Ureter (tissue), 1 donor: ENCODE data around the gene PSAT1. TPM values are rescaled to one million over a fixed set of nuclear protein-coding genes. Genes with fewer than 3 reads are reported as not detected.
"Not testable (repeated sequence)": the region's sequence is repeated elsewhere in the genome, so short reads cannot be mapped to it uniquely, and the experiment has no call there.

ENCODE experiments used
- DNase-seq: peaks from one replicate; pipeline ENCODE4 v3.0.0-alpha.2; 2020; ENCODE audit warnings: low spot score
- total RNA-seq: library from RNA; stranded (reverse); gene quantifications from one replicate; pipeline ENCODE4 v1.2.4, GENCODE V29; 2023
- donor health status: DM: yes; HTN: yes; CAD: no.

Gene PSAT1
- 139 TPM for total RNA-seq

DNA sequence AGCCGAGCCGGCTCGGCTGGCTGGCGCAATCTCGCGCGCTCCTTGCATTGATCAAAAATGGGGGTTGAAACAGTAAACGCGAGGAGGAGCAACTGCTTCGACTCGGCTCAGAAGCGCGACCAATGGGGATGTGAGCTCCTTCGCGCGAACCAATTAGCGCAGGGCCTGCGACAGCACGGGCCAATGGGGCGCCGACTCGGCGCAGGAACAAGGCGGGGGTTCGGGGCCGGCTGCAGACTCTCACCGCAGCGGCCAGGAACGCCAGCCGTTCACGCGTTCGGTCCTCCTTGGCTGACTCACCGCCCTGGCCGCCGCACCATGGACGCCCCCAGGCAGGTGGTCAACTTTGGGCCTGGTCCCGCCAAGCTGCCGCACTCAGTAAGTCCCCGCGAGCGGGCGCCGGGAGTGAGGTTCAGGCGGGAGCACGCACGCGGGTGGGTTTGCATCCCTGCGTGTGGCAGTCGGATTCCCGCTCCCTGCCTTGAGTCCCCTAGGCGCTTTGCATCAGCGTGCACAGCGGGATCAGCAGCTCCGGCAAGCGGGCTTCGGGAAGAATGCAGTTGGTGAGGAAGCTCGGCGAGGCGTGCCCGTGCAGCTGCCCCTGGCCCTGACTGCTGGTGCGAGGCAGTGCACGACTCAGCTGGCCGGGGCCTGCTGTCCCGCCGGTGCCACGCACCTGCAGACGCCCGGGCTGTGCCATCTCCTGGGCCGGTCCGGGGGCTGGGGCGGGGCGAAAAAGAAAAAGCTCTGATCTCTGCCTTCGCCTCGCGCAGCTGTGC lies at the start of gene PSAT1:
Gene PSAT1 (plus strand): TSS at position 233 of the 779 bp plus-strand sequence. CDS start 86 bp downstream, at position 319.
- peak; percentile 92 for DNase-seq

- DNase-seq, result no peak
Observed at GRCh38 chr9:78248635-78249034, 48.3 kb upstream of the PSAT1 start.

DNA sequence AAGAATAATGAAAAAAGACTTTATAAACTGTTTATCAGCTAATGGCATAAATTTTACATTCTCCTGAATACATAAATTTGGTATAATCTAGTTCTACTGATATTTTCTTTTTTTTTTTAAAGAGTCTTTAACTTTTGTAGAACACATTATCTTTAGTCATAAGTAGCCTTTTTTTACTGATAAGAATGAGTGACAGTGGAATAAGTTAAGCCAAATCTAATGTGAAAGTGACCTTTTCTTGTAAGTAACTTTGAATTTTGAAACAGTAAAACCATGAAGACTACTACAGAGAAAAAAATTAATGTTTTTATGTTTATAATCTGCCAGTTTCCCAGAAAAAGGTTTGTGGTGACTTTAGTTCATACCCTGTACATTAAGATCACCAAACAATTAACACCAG lies 47.4 kb upstream of the PSAT1 start:
- DNase-seq, result no peak

GRCh38 chr9:78252616-78253015 lies 44.3 kb upstream of the PSAT1 start:
- no peak for DNase-seq

DNA sequence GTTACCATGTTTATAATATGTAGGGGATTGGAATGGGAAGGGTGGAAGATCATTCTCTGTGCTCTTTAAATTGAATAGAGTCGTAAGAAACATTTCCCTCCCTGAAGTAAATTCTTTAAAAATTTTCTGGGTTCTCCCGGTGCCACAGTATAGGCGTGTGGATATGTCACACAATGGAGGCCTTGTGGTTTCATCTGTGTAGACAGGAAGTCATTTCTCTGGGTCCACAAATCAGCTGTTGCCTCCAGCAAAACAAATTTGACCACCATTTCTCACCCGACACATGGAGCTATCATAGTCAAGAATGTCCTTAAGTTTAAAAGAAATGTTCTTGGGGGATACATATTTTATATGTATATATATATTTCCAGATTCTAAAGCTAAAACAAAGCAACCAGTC lies 43.6 kb upstream of the PSAT1 start:
- no peak for DNase-seq

- no peak for DNase-seq
Observed at GRCh38 chr9:78261403-78262001, 35.4 kb upstream of the PSAT1 start.

- no peak for DNase-seq
Observed at GRCh38 chr9:78262655-78263054, 34.3 kb upstream of the PSAT1 start.

- no peak for DNase-seq
Observed at GRCh38 chr9:78267889-78268288, 29.0 kb upstream of the PSAT1 start.

DNA sequence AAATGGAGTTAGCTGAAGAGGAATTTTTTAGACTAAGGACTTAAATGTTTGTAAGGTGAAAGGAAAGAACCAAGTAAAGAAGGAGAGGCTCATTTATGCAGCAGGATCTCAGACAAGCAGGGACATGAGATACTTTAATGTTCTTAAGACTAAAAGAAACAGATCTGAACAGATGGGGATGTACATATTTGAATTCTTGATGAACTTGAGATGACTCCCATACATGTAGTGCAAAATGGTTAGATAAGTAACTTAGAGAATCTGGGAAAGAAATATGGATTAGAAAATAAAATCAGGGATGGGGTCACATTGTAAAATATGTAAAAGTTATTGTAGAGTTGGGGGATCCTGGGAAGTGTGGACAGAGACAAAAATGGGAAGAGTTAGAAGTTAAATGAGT lies 27.1 kb upstream of the PSAT1 start:
- no peak for DNase-seq

DNA sequence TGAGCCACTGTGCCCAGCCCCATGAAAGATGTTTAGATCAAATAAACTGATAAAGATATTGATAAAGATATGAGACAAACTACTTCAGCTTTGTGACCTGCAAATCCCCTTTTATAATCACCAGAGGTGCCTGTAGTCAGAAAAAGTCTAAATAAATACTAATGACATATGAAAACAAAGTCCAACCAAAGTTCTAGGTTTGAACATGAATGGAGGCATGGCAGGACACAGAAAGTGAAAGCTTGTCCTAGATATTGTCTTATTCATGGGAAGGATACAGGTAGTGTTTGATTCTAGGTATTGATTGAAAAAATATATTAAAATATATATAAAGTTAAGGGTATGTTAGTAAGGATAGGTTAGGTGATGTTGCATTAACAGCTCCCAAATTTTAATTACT lies 24.6 kb upstream of the PSAT1 start:
- no peak for DNase-seq

DNA sequence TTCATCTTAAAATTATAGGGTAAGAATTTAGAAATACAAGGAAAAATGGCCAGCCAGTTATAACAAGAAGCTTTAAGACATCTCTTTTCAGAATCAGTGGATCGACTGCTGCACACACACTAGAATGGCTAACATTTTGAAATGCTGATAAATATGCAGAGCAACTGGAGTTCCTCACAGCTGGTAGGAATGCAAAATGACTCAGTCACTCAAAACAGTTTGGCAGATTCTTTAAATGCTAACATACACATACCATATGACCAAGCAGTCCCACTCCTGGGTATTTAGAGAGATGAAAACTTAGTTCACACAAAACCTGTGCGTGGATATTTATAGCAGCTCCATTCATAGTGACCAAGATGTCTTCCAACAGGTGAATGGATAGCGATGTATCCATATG lies 23.2 kb upstream of the PSAT1 start:
- no peak for DNase-seq

- no peak for DNase-seq
Observed at GRCh38 chr9:78278177-78278777, 18.6 kb upstream of the PSAT1 start.

DNA sequence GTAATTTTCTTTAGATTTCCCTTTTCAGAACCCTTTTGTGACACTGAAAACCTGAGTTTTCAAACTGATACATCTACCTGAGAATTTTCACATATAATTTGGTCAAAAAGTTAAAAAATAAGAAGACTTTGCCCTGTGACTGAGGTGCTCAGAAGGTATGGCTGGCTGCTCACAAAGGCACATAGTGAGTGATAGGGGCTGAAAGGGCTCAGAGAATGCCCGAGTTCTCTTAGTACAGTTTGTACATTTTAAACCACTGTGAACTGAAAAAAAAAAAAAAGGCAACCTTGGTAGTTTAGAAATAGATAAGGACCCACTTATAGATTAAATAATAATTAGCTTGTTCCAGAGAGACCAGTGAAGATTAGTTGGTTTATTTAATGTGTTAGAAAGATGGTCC lies 18.1 kb upstream of the PSAT1 start:
- DNase-seq, result no peak

GRCh38 chr9:78280982-78281668 lies 15.8 kb upstream of the PSAT1 start:
- peak; percentile 61 for DNase-seq

- DNase-seq, result not testable (repeated sequence)
Observed at GRCh38 chr9:78284181-78284580, 12.7 kb upstream of the PSAT1 start.

GRCh38 chr9:78286125-78286524 lies 10.8 kb upstream of the PSAT1 start:
- no peak for DNase-seq

DNA sequence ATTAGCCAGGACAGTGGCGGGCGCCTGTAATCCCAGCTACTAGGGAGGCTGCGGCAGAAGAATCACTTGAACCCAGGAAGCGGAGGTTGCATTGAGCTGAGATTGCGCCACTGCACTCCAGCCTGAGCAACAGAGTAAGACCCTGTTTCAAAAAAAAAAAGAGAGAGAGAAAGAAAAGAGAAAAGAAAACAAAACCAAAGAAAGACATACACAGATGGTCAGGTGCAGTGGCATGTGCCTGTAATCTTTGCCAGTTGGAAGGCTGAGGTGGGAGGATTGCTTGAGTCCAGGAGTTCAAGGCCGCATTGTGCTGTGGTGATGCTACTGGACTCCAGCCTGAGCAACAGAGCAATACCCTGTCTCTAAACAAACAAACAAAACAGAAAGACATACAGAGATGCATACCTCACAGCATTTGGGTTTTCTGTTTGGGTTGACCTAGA lies 10.0 kb upstream of the PSAT1 start:
- DNase-seq, result no peak

DNA sequence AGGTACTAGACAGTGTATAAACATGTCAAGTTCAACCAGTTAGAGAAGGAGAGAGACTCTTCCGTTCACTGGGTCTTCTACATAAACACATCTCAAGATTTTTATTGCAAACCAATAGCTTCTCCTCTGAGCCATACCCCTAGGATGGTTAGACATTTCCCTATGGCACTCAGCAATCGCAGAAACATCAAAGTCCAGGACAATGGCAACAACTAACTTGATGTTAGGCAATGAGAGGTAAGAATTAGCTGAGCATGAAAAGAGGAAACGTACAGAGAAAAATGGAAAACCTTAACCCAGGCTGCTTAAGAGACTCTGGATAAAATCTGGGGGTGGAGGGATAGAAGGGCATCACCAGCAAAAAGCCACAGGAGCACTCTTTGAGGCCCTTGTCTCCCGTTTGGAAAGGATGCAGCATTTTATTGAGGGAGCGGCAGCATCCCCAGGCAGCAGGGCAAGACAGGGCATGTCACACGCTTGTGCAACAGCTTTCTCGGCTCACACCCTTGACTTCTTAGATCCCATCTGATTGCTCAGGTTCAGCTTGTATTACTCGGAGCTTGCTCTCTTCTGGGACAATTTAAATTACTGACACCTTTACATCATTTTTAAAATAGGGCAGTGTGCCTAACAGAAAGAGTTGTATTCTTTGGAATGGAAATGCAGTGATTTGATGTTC lies 8.6 kb upstream of the PSAT1 start:
- peak; percentile 71 for DNase-seq

- DNase-seq, result no peak
Observed at GRCh38 chr9:78289474-78289873, 7.5 kb upstream of the PSAT1 start.

GRCh38 chr9:78291240-78291925 lies 5.5 kb upstream of the PSAT1 start:
- DNase-seq, result no peak

DNA sequence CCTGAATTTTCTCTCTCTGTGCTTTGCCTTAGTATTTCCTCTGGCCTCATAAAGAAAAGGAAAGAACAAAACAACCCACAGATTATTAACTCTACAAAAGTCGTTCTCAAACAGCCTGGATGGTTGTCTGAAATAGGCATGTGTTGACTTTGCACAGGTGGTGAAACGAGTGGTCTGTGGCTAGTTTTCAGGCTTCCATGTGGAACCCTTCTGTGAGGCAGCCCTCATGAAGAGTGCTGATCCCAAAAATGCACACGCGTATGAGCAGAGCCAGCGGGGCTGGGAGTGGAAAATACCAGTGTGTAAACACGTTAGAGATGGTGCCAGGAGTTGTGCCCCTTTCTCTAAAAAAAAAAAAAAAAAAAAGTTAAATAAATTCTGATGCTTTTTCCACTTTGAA lies 4.9 kb upstream of the PSAT1 start:
- DNase-seq, result no peak
